Large intestine (tissue), 12 donors: Measurements from ENCODE around the gene DNAJC11. TPM values are rescaled to one million over a fixed set of nuclear protein-coding genes. Genes with fewer than 3 reads are reported as not detected.
"Not testable (repeated sequence)": the region's sequence is repeated elsewhere in the genome, so short reads cannot be mapped to it uniquely, and the experiment has no call there.

Source experiments
- DNase-seq, 2 donors: peaks; one replicate each; pipeline versions ENCODE4 v3.0.0 to v3.0.0-alpha.2; 2013
- H3K27ac ChIP-seq: one replicate; pipeline ENCODE4 v1.5.1; 2013; ENCODE audit warnings: low read length
- H3K27me3 ChIP-seq: 2 replicates; pipeline ENCODE4 v1.6.1; 2013; ENCODE audit warnings: low read length; ENCODE audit not compliant: control insufficient read depth, insufficient read depth
- H3K36me3 ChIP-seq: 2 replicates; pipeline ENCODE4 v1.6.1; 2013; ENCODE audit warnings: low read length; ENCODE audit not compliant: control insufficient read depth, insufficient read depth
- H3K4me1 ChIP-seq: one replicate; pipeline ENCODE4 v1.6.1; 2013; ENCODE audit warnings: low read length; ENCODE audit not compliant: control insufficient read depth, insufficient read depth
- H3K4me3 ChIP-seq: one replicate; pipeline ENCODE4 v1.5.1; 2013; ENCODE audit warnings: low read length
- H3K9me3 ChIP-seq: one replicate; pipeline ENCODE4 v1.6.1; 2013; ENCODE audit warnings: mild to moderate bottlenecking, low read depth, low read length, moderate library complexity; ENCODE audit not compliant: control insufficient read depth
- WGBS: methylation state at CpG from one replicate; pipeline ENCODE4 v1.1.5; 2013; ENCODE audit warnings: low lambda C conversion rate; ENCODE audit not compliant: insufficient coverage; 5-methylcytosine and 5-hydroxymethylcytosine counted together
- long read RNA-seq, 11 donors: transcript quantifications; one replicate each; lab custom pipeline, GENCODE V29; 2026
- polyA plus RNA-seq: library from polyadenylated mRNA; unstranded; fragments of 120-200 nt; gene quantifications from one replicate; pipeline ENCODE4 v1.2.1, GENCODE V29; 2013

DNAJC11 gene
- 43.6 TPM for polyA plus RNA-seq
- long read RNA-seq, donor 1, transcript DNAJC11-202 (16 exons, 3,311 nt) = major isoform, 6 of 9 reads
- long read RNA-seq, donor 1, partial matches to known transcripts = 0 of 9 reads
- long read RNA-seq, donor 1, other reads (novel, unspliced or antisense) = 0 of 9 reads
- long read RNA-seq, donor 2, transcript DNAJC11-202 (16 exons, 3,311 nt) = major isoform, 8 of 14 reads
- long read RNA-seq, donor 2, transcript DNAJC11-211 (5 exons, 613 nt) = minor isoform, 5 of 14 reads
- long read RNA-seq, donor 2, partial matches to known transcripts = 0 of 14 reads
- long read RNA-seq, donor 2, other reads (novel, unspliced or antisense) = 0 of 14 reads
- long read RNA-seq, donor 3 = 0 reads
- long read RNA-seq, donor 4 = 0 reads
- long read RNA-seq, donor 5, transcript DNAJC11-202 (16 exons, 3,311 nt) = major isoform, 8 of 10 reads
- long read RNA-seq, donor 5, partial matches to known transcripts = 0 of 10 reads
- long read RNA-seq, donor 5, other reads (novel, unspliced or antisense) = 0 of 10 reads
- long read RNA-seq, donor 6, transcript DNAJC11-202 (16 exons, 3,311 nt) = major isoform, 7 of 16 reads
- long read RNA-seq, donor 6, partial matches to known transcripts = 7 of 16 reads
- long read RNA-seq, donor 6, other reads (novel, unspliced or antisense) = 0 of 16 reads
- long read RNA-seq, donor 7, partial matches to known transcripts = 0 of 13 reads
- long read RNA-seq, donor 7, other reads (novel, unspliced or antisense) = 8 of 13 reads
- long read RNA-seq, donor 8, transcript DNAJC11-202 (16 exons, 3,311 nt) = major isoform, 6 of 10 reads
- long read RNA-seq, donor 8, partial matches to known transcripts = 0 of 10 reads
- long read RNA-seq, donor 8, other reads (novel, unspliced or antisense) = 0 of 10 reads
- long read RNA-seq, donor 9, transcript DNAJC11-211 (5 exons, 613 nt) = major isoform, 5 of 9 reads
- long read RNA-seq, donor 9, partial matches to known transcripts = 0 of 9 reads
- long read RNA-seq, donor 9, other reads (novel, unspliced or antisense) = 0 of 9 reads
- long read RNA-seq, donor 10, partial matches to known transcripts = 0 of 4 reads
- long read RNA-seq, donor 10, other reads (novel, unspliced or antisense) = 0 of 4 reads
- long read RNA-seq, donor 11, transcript DNAJC11-202 (16 exons, 3,311 nt) = major isoform, 5 of 6 reads
- long read RNA-seq, donor 11, partial matches to known transcripts = 0 of 6 reads
- long read RNA-seq, donor 11, other reads (novel, unspliced or antisense) = 0 of 6 reads

GRCh38 chr1:6701437-6702153 is at the start of gene DNAJC11:
DNAJC11 (minus strand) TSS chr1:6701816; CDS start chr1:6701800, 16 bp downstream.
- Histone ChIP-seq H3K36me3 (no peaks in the 10 kb centered on the region), H3K27me3 (no peaks in the 10 kb centered on the region), H3K4me3 (peak within 1 kb of the TSS; percentile 98), H3K9me3 (no peaks in the 10 kb centered on the region), H3K27ac (no peak within 1 kb of the TSS), H3K4me1 (peaks cover 5% of the 10 kb centered on the region)
- peak; percentile 84 to 94 for DNase-seq
- no CpG with 5 or more reads among the region's 80 CpGs for WGBS

- H3K9me3 ChIP-seq = no peaks in the 10 kb centered on the region
- H3K27ac ChIP-seq = no peak overlapping the region
- no peaks in the 10 kb centered on the region for H3K36me3 ChIP-seq
- H3K27me3 ChIP-seq = peaks cover 3% of the 10 kb centered on the region
- H3K4me3 ChIP-seq = no peak overlapping the region
- 100% methylated on average over 1 of the region's 4 CpGs for WGBS
- no peaks in the 10 kb centered on the region for H3K4me1 ChIP-seq
- no peak for DNase-seq
These were observed 48.9 kb upstream of the DNAJC11 start for GRCh38 chr1:6750490-6750889.

- H3K27ac ChIP-seq = no peak overlapping the region
- H3K4me3 ChIP-seq = no peak overlapping the region
- H3K9me3 ChIP-seq = no peaks in the 10 kb centered on the region
- 100% methylated on average over 1 of the region's 2 CpGs for WGBS
- no peaks in the 10 kb centered on the region for H3K4me1 ChIP-seq
- H3K27me3 ChIP-seq = no peaks in the 10 kb centered on the region
- no peaks in the 10 kb centered on the region for H3K36me3 ChIP-seq
- no peak for DNase-seq
These were observed 46.1 kb upstream of the DNAJC11 start for GRCh38 chr1:6747674-6748073.

- H3K27ac ChIP-seq = no peak overlapping the region
- H3K4me3 ChIP-seq = no peak overlapping the region
- H3K9me3 ChIP-seq = no peaks in the 10 kb centered on the region
- WGBS = no CpG with 5 or more reads among the region's 5 CpGs
- DNase-seq = no peak
- no peaks in the 10 kb centered on the region for H3K36me3 ChIP-seq
- no peaks in the 10 kb centered on the region for H3K4me1 ChIP-seq
- no peaks in the 10 kb centered on the region for H3K27me3 ChIP-seq
These were observed 43.5 kb upstream of the DNAJC11 start for GRCh38 chr1:6745073-6745472.

GRCh38 chr1:6743189-6744101 is 41.8 kb upstream of the DNAJC11 start:
- H3K4me3 ChIP-seq = no peak overlapping the region
- no peak overlapping the region for H3K27ac ChIP-seq
- no peaks in the 10 kb centered on the region for H3K27me3 ChIP-seq
- H3K4me1 ChIP-seq = no peaks in the 10 kb centered on the region
- DNase-seq = no peak
- H3K36me3 ChIP-seq = no peaks in the 10 kb centered on the region
- WGBS = 80% methylated on average over 2 of the region's 20 CpGs
- no peaks in the 10 kb centered on the region for H3K9me3 ChIP-seq

- WGBS = no CpG with 5 or more reads among the region's 7 CpGs
- H3K4me1 ChIP-seq, H3K27me3 ChIP-seq, H3K9me3 ChIP-seq, H3K36me3 ChIP-seq, H3K4me3 ChIP-seq, H3K27ac ChIP-seq, DNase-seq: not testable (repeated sequence)
These were observed 41.1 kb upstream of the DNAJC11 start for GRCh38 chr1:6742676-6743188.

GRCh38 chr1:6738987-6739676 is 37.5 kb upstream of the DNAJC11 start:
- H3K27me3 ChIP-seq = peaks cover 4% of the 10 kb centered on the region
- H3K36me3 ChIP-seq = no peaks in the 10 kb centered on the region
- H3K4me1 ChIP-seq = no peaks in the 10 kb centered on the region
- no peak overlapping the region for H3K4me3 ChIP-seq
- no peak for DNase-seq
- WGBS = no CpG with 5 or more reads among the region's 30 CpGs
- H3K27ac ChIP-seq = no peak overlapping the region
- no peaks in the 10 kb centered on the region for H3K9me3 ChIP-seq

DNA sequence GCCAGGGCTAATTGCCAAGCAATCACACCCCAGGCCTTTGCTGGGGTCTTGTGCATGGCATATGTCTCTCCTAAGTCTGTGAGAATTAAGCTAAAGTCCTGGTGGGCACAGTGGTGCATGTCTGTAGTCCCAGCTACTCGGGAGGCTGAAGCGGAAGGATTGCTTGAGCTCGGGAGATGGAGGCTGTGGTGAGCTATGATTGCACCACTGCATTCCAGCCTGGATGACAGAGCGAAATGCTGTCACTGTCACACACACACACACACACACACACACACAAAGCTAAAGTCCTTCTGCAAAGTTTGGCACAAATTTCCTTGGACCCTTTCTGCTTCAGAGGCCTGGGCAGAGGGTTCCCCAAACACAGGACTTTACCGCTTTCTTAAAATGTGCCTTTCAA is 31.3 kb upstream of the DNAJC11 start:
- Histone ChIP-seq H3K36me3 (no peaks in the 10 kb centered on the region), H3K27me3 (peaks cover 15% of the 10 kb centered on the region), H3K9me3 (no peaks in the 10 kb centered on the region), H3K27ac (no peak overlapping the region), H3K4me3 (no peak overlapping the region), H3K4me1 (peaks cover 4% of the 10 kb centered on the region)
- 100% methylated on average over 1 of the region's 5 CpGs for WGBS
- DNase-seq = no peak
